ENCODE data around the gene TSNAXIP1.

Gene TSNAXIP1, protein sequence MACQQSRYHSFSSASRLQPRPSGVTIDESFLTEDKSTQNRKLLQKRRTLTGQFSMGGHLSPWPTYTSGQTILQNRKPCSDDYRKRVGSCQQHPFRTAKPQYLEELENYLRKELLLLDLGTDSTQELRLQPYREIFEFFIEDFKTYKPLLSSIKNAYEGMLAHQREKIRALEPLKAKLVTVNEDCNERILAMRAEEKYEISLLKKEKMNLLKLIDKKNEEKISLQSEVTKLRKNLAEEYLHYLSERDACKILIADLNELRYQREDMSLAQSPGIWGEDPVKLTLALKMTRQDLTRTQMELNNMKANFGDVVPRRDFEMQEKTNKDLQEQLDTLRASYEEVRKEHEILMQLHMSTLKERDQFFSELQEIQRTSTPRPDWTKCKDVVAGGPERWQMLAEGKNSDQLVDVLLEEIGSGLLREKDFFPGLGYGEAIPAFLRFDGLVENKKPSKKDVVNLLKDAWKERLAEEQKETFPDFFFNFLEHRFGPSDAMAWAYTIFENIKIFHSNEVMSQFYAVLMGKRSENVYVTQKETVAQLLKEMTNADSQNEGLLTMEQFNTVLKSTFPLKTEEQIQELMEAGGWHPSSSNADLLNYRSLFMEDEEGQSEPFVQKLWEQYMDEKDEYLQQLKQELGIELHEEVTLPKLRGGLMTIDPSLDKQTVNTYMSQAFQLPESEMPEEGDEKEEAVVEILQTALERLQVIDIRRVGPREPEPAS

DNA sequence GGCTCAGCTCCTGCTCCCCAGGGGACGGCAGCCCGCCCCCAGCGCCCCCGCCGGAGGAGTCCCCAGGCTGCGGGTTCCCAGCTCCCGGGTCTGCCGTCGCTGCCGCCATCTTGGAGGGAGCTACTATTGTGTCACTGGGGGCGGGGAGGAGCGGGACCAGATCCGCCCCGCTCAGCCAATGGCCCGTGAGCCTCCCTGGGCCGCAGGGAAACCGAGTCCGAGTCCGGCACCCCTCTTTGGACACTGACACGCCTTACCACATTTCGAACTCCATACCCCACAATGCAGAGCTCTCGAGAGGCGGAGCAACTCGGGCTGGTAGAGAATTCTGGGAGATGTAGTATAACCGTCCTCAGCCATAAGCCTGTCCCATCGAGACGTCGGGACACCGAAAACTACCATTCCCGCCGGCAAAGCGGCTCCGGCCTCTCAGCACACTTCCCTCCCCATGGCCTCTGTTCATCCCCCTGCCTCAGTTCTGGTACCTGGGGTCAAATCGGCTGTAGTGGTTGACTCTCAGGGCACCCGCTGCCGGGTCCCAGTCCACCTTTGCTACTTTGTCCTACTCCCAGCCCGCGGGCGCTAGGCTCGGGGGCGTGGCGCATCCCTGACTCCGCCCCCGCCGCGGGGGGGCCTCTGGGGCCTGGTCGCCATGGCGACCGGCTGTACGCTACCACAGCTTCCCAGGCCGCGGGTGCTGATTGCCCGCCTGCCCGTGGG is at the start of gene TSNAXIP1, which contains the start of gene RANBP10:
Gene TSNAXIP1, plus strand, starts transcription at position 462 of the 720 bp plus-strand sequence. CDS start 261 bp downstream, outside the sequence.
Gene RANBP10, minus strand, starts transcription at position 133 of the 720 bp plus-strand sequence. Its CDS starts 24 bp downstream, at position 109.
- DNase-seq (ENCODE audit: low read depth), result peak; percentile 93

DNA sequence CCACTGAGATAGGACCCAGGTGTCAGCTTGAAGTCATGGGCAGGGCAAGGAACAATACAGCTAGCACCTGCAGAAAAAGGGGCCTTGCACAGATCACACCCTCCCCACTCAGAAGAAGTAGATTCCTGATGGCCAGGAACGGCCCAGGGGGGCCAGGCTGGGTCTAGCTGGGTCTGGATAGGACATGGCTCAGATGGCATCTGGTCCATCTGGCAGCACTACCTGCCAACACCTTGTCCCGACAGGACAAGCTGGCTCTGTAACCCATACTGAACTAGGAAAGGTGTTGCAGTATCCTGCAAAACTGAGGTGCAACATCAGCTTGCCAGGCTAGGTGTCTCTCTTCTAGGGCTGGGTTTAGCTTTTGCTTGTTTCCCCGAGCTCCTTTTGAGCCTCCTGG is 48.7 kb upstream of the TSNAXIP1 start:
- no peak for DNase-seq (ENCODE audit: low read depth)

DNA sequence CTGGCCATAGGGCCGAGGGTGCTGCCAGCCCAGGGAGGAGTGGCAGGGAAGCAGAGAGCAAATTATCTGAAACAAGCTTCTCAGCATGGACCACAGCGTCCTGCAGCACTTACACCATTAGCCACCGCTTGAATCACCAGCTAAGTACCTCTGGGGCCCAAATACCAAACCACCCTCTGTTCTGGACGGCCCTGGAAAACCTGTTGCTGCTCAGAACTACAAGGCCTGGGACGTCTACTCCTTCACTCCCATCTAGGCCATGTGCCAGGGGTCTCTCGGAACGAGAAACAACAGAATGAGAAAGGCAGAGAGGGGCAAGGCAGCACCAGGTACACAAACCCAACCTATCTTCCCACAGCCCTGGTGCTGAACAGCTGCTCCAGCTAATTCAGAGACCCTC is 47.7 kb upstream of the TSNAXIP1 start:
- DNase-seq (ENCODE audit: low read depth), result no peak

DNA sequence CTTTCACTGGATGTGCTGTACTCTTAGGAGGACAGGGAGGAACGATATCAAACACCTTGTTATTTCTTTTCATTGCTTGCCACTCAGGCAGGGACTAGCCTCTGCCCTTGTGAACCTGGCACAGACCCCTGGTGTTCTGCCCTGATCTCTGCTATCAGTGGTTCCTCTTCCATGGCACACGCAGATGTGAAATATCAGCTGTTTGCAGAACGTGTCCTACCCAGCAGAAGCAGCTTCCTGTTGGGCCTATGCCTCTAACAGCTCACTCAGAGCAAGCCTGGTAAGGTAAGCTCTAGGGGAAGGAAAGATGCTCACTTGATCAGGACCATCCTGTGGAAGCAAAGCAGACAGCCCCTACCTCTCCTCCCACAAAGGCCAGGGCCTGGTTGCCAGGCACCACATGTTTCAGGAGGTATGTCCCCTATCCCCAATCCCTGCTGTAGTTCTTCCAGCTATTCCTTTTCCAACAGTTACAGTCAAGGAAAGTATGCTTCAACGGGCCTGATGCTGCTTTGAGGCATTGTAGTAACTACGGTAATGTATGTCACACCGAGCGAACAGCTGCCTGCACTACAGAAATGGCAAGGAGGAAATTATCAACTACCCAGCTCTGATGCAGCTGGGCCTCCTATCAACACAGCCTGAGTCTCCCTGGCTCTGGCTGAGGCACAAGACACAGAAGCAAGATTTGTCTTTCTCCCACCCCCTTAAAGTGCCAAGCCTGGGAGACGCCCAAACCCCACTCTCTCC is 46.3 kb upstream of the TSNAXIP1 start:
- DNase-seq (ENCODE audit: low read depth), result no peak

DNA sequence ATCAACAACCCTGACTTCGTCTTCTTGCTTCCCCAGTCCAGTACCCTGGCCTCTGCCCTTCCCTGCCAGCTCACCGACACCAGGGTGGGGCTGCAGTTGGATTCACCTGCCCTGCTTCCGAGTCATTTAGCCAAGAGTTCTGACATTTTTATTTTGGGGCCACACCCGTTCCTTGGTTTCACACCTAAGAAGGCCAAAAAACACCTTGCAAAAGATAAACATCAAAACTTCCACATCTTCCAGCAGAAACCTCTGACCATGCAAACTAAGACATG is 45.8 kb upstream of the TSNAXIP1 start:
- no peak for DNase-seq (ENCODE audit: low read depth)

DNA sequence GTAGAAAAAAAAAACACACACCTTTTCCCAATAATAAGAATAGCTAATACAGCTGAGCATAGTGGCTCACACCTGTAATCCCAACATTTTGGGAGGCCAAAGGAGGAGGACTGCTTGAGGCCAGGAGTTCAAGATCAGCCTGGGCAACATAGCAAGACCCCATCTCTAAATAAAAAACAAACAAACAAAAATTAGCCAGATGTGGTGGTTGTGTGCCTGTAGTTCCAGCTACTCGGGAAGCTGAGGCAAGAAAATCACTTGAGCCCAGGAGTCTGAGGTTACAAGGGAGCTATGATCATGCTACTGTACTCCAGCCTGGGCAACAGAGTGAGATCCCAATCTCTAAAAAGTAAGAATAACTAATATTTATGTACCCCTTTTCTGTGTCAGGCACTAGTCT is 44.8 kb upstream of the TSNAXIP1 start:
- DNase-seq (ENCODE audit: low read depth), result no peak

DNA sequence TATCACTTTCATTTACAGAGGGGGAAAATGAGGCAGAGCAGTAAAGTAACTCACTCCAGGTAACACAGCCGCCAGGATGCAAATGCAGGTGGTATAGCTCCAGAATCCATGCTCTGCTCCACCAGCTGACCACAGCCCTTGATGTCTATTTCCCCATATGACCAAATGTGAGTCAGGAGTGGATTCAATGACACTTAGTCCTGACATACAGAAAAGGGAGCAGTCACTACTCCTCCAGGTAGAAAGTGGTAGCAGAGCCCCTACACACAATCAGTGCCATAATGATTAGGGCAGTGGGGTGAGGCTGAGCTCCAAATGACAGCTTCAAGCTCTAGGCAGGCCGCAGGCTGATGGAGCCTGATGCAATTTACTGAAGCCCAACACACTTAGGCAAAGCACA is 44.3 kb upstream of the TSNAXIP1 start:
- no peak for DNase-seq (ENCODE audit: low read depth)

DNA sequence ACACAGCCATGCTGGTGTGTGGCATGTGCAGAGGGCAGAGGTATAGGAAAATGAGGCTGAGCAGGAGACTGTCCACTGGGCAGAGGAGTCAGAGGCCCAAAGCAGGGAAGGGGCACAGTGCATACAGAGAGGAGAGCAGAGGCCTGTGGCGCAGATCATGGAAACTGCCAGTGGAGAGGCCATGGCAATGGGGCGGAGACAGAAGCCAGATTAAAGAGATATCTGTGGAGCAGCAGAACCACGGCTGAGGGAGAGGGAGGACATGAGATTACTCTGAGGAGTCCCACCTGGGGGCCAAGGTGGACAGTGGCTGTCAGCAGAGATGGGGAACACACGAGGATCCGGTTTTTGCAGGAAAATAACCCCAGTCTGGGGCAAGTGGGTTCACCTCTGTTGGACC is 43.6 kb upstream of the TSNAXIP1 start:
- DNase-seq (ENCODE audit: low read depth), result no peak

DNA sequence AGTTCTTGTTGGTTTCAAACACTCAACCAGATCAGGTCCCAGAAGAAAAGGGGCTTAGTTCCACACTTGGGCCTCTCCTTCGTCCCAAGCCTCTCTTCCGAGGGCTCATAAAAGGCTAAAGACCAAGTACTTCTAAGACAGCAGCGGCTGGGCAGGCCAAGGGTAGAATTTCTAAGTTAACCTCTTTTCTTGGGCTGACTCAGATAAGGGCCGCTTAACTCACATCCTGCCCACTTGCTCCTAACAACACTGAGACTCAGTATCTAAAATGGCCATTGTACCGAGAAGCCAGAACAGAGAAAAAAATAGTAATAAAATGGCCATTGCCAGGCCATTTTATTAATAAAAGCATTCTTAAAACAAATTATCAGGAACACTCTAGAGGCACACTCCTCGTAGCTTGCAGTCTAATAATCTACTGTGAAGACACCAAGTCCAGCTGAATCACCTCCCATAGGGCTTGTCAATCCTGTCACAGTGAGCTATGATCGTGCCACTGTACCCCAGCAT is 42.5 kb upstream of the TSNAXIP1 start:
- no peak for DNase-seq (ENCODE audit: low read depth)

DNA sequence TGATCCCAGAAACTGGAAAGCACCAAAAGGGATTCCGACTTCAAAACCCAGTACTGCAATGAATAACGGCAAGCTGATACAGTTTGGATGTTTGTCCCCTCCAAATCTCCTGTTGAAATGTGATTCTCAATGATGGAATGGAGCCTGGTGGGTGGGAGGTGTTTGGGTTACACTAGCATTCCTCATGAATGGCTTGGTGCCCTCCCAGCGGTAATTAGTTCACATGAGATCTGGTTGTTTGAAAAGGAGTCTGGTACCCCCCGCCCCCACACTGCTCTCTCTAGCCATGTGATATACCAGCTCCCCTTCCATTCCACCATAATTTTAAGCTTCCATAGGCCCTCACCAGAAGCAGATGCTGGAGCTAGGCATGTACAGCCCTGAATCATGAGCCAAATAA is 40.4 kb upstream of the TSNAXIP1 start:
- DNase-seq (ENCODE audit: low read depth), result no peak

DNA sequence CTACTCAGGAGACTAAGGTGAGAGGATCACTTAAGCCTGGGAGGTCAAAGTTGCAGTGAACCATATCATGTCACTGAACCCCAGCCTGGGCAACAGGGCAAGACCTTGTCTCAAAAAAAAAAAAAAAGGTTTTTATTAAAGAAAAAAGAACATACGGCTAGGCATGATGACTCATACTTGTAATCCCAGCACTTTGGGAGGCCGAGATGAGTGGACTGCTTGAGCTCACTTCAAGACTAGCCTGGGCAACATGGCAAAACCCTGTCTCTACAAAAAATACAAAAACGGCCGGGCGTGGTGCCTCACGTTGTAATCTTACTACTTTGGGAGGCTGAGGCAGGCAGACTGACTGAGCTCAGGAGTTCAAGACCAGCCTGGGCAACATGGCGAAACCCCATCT is 38.7 kb upstream of the TSNAXIP1 start:
- no peak for DNase-seq (ENCODE audit: low read depth)

DNA sequence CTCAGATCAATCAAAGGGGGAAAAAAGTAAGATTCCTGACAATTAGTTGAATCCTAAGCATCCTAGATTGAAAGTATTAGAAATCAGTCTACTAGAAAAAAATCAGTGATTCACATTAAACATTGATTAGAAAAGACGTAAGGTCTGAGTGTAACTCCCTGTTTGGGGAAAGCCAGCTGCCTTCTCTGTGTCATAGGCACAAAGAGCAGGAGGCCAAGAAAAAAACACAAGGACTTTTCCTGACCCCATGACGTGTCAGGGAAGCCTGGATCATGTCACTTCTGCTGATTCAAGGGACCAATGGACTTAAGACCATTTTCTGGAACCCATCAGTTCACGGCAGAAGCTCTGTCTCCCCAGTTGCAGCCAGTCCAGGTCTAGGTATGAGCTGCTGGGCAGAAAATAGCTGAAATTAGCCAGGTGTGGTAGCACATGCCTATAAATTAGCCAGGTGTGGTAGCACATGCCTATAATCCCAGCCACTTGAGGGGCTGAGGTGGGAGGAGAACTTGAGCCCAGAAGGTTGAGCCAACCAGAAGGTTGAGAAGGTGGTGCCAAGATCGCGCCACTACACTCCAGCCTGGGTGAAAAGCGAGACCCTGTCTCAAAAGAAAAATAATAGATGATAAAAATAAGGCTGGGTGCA is 36.2 kb upstream of the TSNAXIP1 start:
- DNase-seq (ENCODE audit: low read depth), result no peak

DNA sequence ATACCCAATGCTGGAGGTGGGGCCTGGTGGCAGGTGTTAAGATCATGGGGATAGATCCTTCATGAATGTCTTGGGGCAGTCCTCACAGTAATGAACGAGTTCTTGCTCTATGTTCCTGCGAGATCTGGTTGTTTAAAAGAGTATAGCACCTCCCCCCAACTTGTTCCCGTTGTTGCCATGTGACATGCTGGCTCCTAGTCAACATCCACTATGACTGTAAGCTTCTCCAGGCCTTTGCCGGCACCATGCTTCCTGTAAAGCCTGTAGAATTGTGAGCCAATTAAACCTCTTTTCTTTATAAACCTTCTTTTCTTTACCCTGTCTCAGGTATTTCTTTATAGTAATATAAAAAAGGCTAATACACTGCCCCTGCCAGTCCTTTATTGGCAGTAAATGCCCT is 33.6 kb upstream of the TSNAXIP1 start:
- no peak for DNase-seq (ENCODE audit: low read depth)

DNA sequence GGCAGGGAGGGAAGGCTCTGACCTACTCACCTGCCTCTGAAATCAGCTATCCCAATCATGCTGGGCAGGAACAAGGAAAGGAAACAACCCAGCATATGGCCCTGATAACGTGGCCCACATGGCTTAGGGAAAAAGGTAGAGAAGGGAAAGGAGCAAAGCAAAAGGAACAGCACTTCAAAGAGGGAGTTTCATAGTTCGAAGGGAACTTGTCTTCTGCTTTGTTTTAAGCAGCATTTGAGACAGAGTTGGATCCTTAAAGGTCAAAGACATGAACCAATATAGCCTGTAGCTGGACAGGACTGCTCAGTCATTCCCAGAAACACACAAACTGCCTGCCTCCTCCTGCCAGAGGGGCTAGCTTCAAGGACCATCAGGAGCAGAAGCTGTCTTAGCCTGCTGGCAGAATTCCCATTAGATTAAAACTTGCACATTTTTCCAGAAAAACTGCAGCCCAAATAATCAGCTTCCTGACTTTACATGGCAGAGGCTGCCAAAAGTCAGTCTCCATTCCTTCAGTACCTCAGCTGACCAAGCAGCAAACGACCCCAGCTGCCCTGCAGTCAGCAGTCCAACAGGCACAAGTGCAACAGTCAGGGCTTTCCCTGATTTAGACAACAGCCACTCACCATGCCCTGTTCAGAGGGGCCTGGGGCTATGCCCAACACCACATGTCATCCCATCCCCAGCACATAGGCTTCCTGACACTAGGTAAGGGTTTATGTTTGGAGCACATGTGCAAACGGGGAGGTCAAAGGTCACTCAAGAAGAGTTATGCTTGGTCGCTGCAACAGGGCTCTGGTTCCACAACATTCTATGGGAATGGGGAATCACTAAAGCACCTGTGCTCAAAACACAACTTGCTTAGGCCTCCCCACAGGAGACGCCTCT is 32.9 kb upstream of the TSNAXIP1 start:
- no peak for DNase-seq (ENCODE audit: low read depth)

DNA sequence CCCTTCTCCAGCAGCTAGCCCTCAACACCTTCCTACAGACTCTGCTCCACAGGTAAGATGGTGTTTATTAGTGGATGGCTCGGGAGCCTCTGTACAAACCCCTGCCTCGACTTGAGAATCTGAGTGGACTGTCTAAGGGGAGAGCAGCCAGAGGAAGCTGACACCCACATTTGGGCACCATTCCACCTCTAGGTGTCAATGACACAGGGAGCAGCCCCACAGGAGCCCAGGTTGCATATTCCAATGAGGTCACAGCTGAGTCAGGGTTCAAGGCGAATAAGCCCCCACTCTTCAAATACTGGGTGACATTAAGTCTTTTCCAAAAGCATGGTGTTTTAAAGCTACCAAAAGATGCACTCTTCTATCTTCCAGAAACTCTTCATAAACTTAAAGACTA is 32.2 kb upstream of the TSNAXIP1 start:
- DNase-seq (ENCODE audit: low read depth), result no peak

DNA sequence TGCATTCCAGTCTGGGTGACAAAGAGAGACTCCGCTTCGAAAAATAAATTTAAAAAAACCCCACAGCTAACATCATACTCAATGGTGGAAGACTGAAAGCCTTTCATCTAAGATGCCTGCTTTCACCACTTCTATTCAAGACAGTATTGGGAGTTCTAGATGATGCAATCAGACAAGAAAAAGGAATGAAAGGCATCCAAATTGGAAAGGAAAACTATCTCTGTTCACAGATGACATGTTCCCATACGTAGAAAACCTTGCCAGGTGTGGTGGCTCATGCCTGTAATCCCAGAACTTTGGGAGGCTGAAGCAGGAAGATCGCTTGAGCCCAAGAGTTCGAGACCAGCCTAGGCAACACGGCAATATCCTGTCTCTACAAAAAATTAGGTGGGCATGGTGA is 31.4 kb upstream of the TSNAXIP1 start:
- DNase-seq (ENCODE audit: low read depth), result no peak

DNA sequence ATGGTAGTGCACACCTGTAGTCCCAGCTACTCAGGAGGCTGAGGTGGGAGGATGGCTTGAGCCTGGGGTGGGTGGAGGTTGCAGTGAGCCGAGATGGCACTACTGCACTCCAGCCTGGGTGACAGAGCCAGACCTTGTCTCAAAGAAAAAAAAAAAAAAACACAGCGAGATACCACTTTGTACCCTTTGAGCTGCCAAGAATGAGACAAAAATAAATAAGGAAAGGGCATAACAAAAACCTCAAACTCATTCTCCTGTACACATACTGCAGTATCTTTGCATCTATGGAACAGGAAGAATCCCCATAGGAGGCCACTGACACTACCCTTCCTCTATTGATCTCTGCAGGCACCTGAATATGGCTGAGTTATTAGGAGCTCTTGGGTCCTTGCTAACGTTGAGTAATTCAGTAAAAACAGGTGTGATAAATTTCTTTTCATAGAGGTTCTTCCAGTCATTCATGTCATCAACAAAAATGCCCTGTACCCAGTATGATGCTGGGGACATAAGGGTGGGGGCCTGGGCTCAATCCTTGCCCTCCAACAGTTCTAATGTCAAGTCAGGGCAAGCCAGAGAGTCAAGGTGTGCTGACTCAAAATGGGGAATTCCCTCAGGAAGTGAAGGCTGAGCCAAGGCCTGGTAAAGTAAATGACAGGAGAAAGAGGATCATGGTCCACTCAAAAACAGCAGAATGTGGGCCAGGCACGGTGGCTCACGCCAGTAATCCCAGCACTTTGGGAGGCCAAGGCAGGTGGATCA is 27.3 kb upstream of the TSNAXIP1 start:
- DNase-seq (ENCODE audit: low read depth), result no peak

DNA sequence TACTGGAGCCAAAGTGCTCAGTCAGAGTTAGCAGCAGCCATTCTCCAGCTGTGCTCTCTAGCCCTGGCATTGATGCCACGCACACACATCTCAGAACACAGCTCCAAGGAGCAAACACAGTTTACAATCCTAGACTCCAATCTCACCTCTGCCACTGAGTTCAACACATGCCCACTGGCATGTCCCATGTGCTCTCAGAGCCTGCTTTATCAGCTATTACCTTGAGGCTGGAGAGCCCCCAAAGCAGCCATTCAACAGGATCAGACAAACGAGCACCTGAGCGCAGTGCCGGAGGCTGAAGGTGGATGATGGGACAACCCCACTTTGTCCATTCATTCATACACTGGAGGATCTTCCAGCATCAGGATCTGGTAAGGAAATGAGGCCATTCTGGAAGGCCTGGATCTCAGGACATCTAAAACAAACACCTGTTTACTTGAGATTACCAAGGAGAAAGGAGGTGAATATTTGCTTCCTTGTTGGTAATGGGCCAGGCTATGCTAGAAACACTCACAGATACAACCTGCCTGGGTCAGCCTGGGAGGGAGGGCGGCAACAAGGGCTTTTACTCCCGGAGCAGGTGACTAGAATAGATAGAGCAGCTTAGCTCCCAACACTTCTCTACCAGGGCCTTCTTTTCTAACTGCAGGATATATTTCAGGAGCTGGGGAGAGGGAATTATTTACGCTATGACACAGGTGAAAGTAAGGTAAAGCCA is 25.7 kb upstream of the TSNAXIP1 start:
- DNase-seq (ENCODE audit: low read depth), result no peak

DNA sequence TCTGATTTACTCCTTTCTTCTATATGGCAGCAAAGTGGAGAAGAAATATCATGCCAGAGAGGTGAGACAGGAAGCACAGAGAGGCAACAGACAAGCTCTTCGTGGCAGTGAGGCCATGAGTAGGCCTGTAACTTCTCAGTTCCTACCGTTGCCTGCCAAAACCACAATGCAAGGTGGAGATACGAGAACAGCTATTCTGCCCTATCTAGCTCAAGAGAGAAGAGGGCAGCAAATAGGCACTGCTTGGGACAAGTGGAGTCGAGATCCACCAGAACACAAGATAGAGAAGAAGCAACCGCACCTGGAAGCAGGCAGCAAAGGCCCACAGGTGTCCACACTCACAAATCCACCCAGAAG is 25.1 kb upstream of the TSNAXIP1 start:
- no peak for DNase-seq (ENCODE audit: low read depth)
